C4-2B (cell line): ENCODE data around the gene MMP10.

ENCODE experiments used
- H3K27ac ChIP-seq: fragments of 450-650 bp; 2 replicates; pipeline ENCODE4 v1.5.1; 2017
- CTCF ChIP-seq: fragments of 450-650 bp; conservative IDR thresholded peaks from 2 replicates; pipeline ENCODE4 v1.5.1; 2017; ENCODE audit warnings: mild to moderate bottlenecking
- ZFX ChIP-seq: fragments of 450-650 bp; IDR thresholded peaks from 2 replicates; pipeline ENCODE4 v1.6.1; 2017

The MMP10 gene

GRCh38 chr11:102724904-102725500 is 55.4 kb downstream of the MMP10 start, which contains the start of gene MMP8:
Gene MMP8 (minus strand): TSS chr11:102724954. CDS start chr11:102724855, 99 bp downstream.
- no peak for TF ChIP-seq ZFX
- TF ChIP-seq CTCF: no peak
- H3K27ac ChIP-seq: no peak within 1 kb of the TSS

- H3K27ac ChIP-seq: no peak overlapping the region
- TF ChIP-seq CTCF (no peak), ZFX (no peak)
Observed at GRCh38 chr11:102722821-102723220, 57.6 kb downstream of the MMP10 start.
